ENCODE results near the gene PFDN4. TPM values are rescaled to one million over a fixed set of nuclear protein-coding genes. Genes with fewer than 3 reads are reported as not detected.
"Not testable (repeated sequence)": the region's sequence is repeated elsewhere in the genome, so short reads cannot be mapped to it uniquely, and the experiment has no call there.

The PFDN4 gene
- polyA plus RNA-seq, 1 of the 3 experiments (the other 2 are of a cell fraction) = 44.0 TPM

GRCh38 chr20:54224642-54225041, 16.8 kb downstream of the PFDN4 start:
- H2AFZ ChIP-seq (ENCODE audit: low read depth); H3K27me3 ChIP-seq (ENCODE audit: insufficient read depth); POLR2A ChIA-PET; H3K9ac ChIP-seq; DNase-seq; H3K79me2 ChIP-seq (ENCODE audit: insufficient read depth); H3K27ac ChIP-seq (ENCODE audit: low read depth in 2 of 2, low read length in 1 of 2); H3K9me2 ChIP-seq; H3K4me3 ChIP-seq (ENCODE audit: low read depth in 2 of 2, low read length in 1 of 2); H3K4me2 ChIP-seq; H3K9me3 ChIP-seq; H3K36me3 ChIP-seq (replicated peaks in 1 of 2; ENCODE audit: control insufficient read depth in 1 of 2, insufficient read depth in 2 of 2, low read length in 1 of 2); H4K20me1 ChIP-seq (ENCODE audit: insufficient read depth): not testable (repeated sequence)
- Histone ChIP-seq H3F3A (replicated peaks; ENCODE audit: insufficient read depth) (peaks cover 20% of the 10 kb centered on the region), H3K4me1 (ENCODE audit: control insufficient read depth in 1 of 2, insufficient read depth in 2 of 2, low read depth in 1 of 2, low read length in 1 of 2) (peaks cover 6 to 14% of the 10 kb centered on the region in 2 experiments; a peak in 3 of 4 replicates)
- whole genome bisulfite sequencing (ENCODE audit: low lambda C conversion rate) = 83% methylated on average over 9 of the region's 9 CpGs
- CTCF ChIA-PET = interaction anchor here (1.4 kb wide), 1 partner anchor 17 kb away, joined by 3 read pairs; no protein-coding TSS in a partner anchor

- TF ChIP-seq USF1 (IDR thresholded peaks at IDR 0.05; ENCODE audit: borderline replicate concordance, low read depth) = no peak
- no peak for TF ChIP-seq USF2 (IDR thresholded peaks at IDR 0.05; ENCODE audit: borderline replicate concordance, low read depth, low read length)
- no peak for TF ChIP-seq TEAD4 (IDR thresholded peaks at IDR 0.05; ENCODE audit: borderline replicate concordance, insufficient read depth)
- no peak for TF ChIP-seq POLR2AphosphoS5 (IDR thresholded peaks at IDR 0.05; ENCODE audit: low read depth, low read length)
- TF ChIP-seq FOXM1 (IDR thresholded peaks at IDR 0.05; ENCODE audit: low read depth) = no peak
- no peak for TF ChIP-seq JUND (IDR thresholded peaks at IDR 0.05)
- TF ChIP-seq EZH2phosphoT487 (IDR thresholded peaks at IDR 0.05; ENCODE audit: borderline replicate concordance, low read depth) = no peak
- TF ChIP-seq CHD2 (IDR thresholded peaks at IDR 0.05; ENCODE audit: low read length, partially characterized antibody) = no peak
- no peak for TF ChIP-seq TCF12 (IDR thresholded peaks at IDR 0.05)
- TF ChIP-seq CTCF (IDR thresholded peaks at IDR 0.05) = no peak
- TF ChIP-seq FOXJ3 (CRISPR knock-in tag; IDR thresholded peaks at IDR 0.05) = no peak
- no peak for TF ChIP-seq MXI1 (IDR thresholded peaks at IDR 0.05; ENCODE audit: low read depth, low read length)
- no peaks in the 10 kb centered on the region for H3K9me2 ChIP-seq
- no peaks in the 10 kb centered on the region for H3K9me3 ChIP-seq
- POLR2A ChIA-PET = no interaction called here
- DNase-seq = no peak
- no peaks in the 10 kb centered on the region for H4K20me1 ChIP-seq (ENCODE audit: insufficient read depth)
- no peak overlapping the region for H3K4me3 ChIP-seq (ENCODE audit: low read depth in 2 of 2, low read length in 1 of 2)
- CTCF ChIA-PET = interaction anchor here (0.8 kb wide), 1 partner anchor 123 kb away, joined by 3 read pairs; no protein-coding TSS in a partner anchor
- no peak overlapping the region for H2AFZ ChIP-seq (ENCODE audit: low read depth)
- no peaks in the 10 kb centered on the region for H3K36me3 ChIP-seq (replicated peaks in 1 of 2; ENCODE audit: control insufficient read depth in 1 of 2, insufficient read depth in 2 of 2, low read length in 1 of 2)
- H3K27ac ChIP-seq (ENCODE audit: low read depth in 2 of 2, low read length in 1 of 2) = no peak overlapping the region
- peaks cover 0 to 4% of the 10 kb centered on the region in 2 experiments; a peak in 1 of 4 replicates for H3K4me1 ChIP-seq (ENCODE audit: control insufficient read depth in 1 of 2, insufficient read depth in 2 of 2, low read depth in 1 of 2, low read length in 1 of 2)
- peaks cover 15% of the 10 kb centered on the region for H3F3A ChIP-seq (replicated peaks; ENCODE audit: insufficient read depth)
- no peaks in the 10 kb centered on the region for H3K27me3 ChIP-seq (ENCODE audit: insufficient read depth)
- H3K4me2 ChIP-seq = no peak overlapping the region
- no peak overlapping the region for H3K9ac ChIP-seq
- H3K79me2 ChIP-seq (ENCODE audit: insufficient read depth) = no peaks in the 10 kb centered on the region
Observed at GRCh38 chr20:54227241-54227640, 19.4 kb downstream of the PFDN4 start.
